ENCODE measurements around the gene TNFRSF21.
A peak's percentile ranks its signal among the peaks of the same experiment; 100 is the strongest.
"Not testable (repeated sequence)": the region's sequence is repeated elsewhere in the genome, so short reads cannot be mapped to it uniquely, and the experiment has no call there.

Gene TNFRSF21

GRCh38 chr6:47309291-47310130 is at the start of gene TNFRSF21:
Gene TNFRSF21 (minus strand): TSS chr6:47309905. CDS start chr6:47309511, 394 bp downstream.
- FAIRE-seq (peak; percentile 76), DNase-seq (ENCODE audit: insufficient read length, low spot score) (peak; percentile 86)

- FAIRE-seq (no peak), DNase-seq (ENCODE audit: insufficient read length, low spot score) (no peak)
These were observed 48.9 kb upstream of the TNFRSF21 start for GRCh38 chr6:47358440-47359225.

- DNase-seq (ENCODE audit: insufficient read length, low spot score) (no peak), FAIRE-seq (no peak)
These were observed 48.1 kb upstream of the TNFRSF21 start for GRCh38 chr6:47357827-47358226.

- FAIRE-seq (no peak), DNase-seq (ENCODE audit: insufficient read length, low spot score) (no peak)
These were observed 45.8 kb upstream of the TNFRSF21 start for GRCh38 chr6:47355496-47355895.

GRCh38 chr6:47353871-47354270 is 44.2 kb upstream of the TNFRSF21 start:
- DNase-seq (ENCODE audit: insufficient read length, low spot score) (no peak), FAIRE-seq (no peak)

- no peak for FAIRE-seq
- DNase-seq (ENCODE audit: insufficient read length, low spot score), result no peak
These were observed 43.3 kb upstream of the TNFRSF21 start for GRCh38 chr6:47352966-47353365.

- FAIRE-seq (no peak), DNase-seq (ENCODE audit: insufficient read length, low spot score) (no peak)
These were observed 42.7 kb upstream of the TNFRSF21 start for GRCh38 chr6:47352194-47352920.

GRCh38 chr6:47351621-47352020 is 41.9 kb upstream of the TNFRSF21 start:
- DNase-seq (ENCODE audit: insufficient read length, low spot score), result no peak
- FAIRE-seq, result no peak

- DNase-seq (ENCODE audit: insufficient read length, low spot score), result no peak
- no peak for FAIRE-seq
These were observed 40.2 kb upstream of the TNFRSF21 start for GRCh38 chr6:47349931-47350330.

- no peak for FAIRE-seq
- DNase-seq (ENCODE audit: insufficient read length, low spot score), result no peak
These were observed 38.7 kb upstream of the TNFRSF21 start for GRCh38 chr6:47348316-47348863.

GRCh38 chr6:47345761-47346160 is 36.1 kb upstream of the TNFRSF21 start:
- DNase-seq (ENCODE audit: insufficient read length, low spot score), result no peak
- FAIRE-seq, result no peak

GRCh38 chr6:47344022-47344421 is 34.3 kb upstream of the TNFRSF21 start:
- DNase-seq (ENCODE audit: insufficient read length, low spot score) (no peak), FAIRE-seq (no peak)

- DNase-seq (ENCODE audit: insufficient read length, low spot score) (no peak), FAIRE-seq (no peak)
These were observed 33.9 kb upstream of the TNFRSF21 start for GRCh38 chr6:47343600-47343999.

GRCh38 chr6:47342824-47343223 is 33.1 kb upstream of the TNFRSF21 start:
- no peak for FAIRE-seq

GRCh38 chr6:47337519-47337918 is 27.8 kb upstream of the TNFRSF21 start:
- no peak for FAIRE-seq
- no peak for DNase-seq (ENCODE audit: insufficient read length, low spot score)

More at GRCh38 chr6:47342824-47343223, 33.1 kb upstream of the TNFRSF21 start:
- DNase-seq (ENCODE audit: insufficient read length, low spot score), result no peak

- FAIRE-seq (no peak), DNase-seq (ENCODE audit: insufficient read length, low spot score) (no peak)
These were observed 26.6 kb upstream of the TNFRSF21 start for GRCh38 chr6:47336334-47336733.

- DNase-seq (ENCODE audit: insufficient read length, low spot score), result no peak
- no peak for FAIRE-seq
These were observed 25.8 kb upstream of the TNFRSF21 start for GRCh38 chr6:47335466-47335865.

GRCh38 chr6:47334334-47334733 is 24.6 kb upstream of the TNFRSF21 start:
- no peak for FAIRE-seq
- DNase-seq (ENCODE audit: insufficient read length, low spot score), result no peak

GRCh38 chr6:47328606-47329005 is 18.9 kb upstream of the TNFRSF21 start:
- FAIRE-seq, result not testable (repeated sequence)

GRCh38 chr6:47328139-47328538 is 18.4 kb upstream of the TNFRSF21 start:
- DNase-seq (ENCODE audit: insufficient read length, low spot score); FAIRE-seq: not testable (repeated sequence)

More at GRCh38 chr6:47328606-47329005, 18.9 kb upstream of the TNFRSF21 start:
- DNase-seq (ENCODE audit: insufficient read length, low spot score), result not testable (repeated sequence)

GRCh38 chr6:47323887-47324286 is 14.2 kb upstream of the TNFRSF21 start:
- DNase-seq (ENCODE audit: insufficient read length, low spot score) (no peak), FAIRE-seq (no peak)
